GM12891 (cell line): Measurements from ENCODE around the gene SLC25A26.

Experiments used
- PAX5 ChIP-seq: IDR thresholded peaks from 2 replicates; pipeline ENCODE4 v1.6.1; 2011; ENCODE audit warnings: low read length, moderate library complexity, mild to moderate bottlenecking; ENCODE audit not compliant: insufficient read depth, severe bottlenecking
- POLR2A ChIP-seq: IDR thresholded peaks from 2 replicates; pipeline ENCODE4 v1.6.1; 2011; ENCODE audit warnings: low read depth, low read length, control low read depth
- POLR2AphosphoS5 ChIP-seq: IDR thresholded peaks from 2 replicates; pipeline ENCODE4 v1.6.1; 2011; ENCODE audit warnings: low read depth, low read length, control low read depth
- POU2F2 ChIP-seq: IDR thresholded peaks from 2 replicates; pipeline ENCODE4 v1.6.1; 2011; ENCODE audit warnings: low read depth, mild to moderate bottlenecking, control low read depth, low read length, moderate library complexity
- TAF1 ChIP-seq: IDR thresholded peaks from 2 replicates; pipeline ENCODE4 v1.6.1; 2011; ENCODE audit warnings: low read depth, low read length, control low read depth

DNA sequence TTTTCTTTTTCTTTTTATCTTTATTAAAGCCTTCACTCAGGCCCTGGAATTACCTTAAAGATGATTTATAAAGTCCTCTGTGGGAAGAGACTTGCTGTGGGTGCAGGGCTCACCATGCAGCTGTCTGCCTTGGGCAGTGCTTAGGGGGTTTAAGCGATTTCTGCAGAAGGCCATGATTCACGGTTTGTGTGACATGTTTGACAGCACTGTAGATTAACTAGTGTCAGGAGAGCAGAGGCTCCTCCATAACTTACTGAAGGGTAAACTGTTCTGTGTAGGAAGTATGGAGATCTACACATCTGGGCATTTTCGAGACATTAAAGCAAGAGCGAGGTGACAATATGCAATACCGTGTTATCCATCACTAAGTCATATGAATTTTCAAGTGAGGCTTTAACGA is 142.3 kb downstream of the SLC25A26 start:
- no peak for TF ChIP-seq POLR2AphosphoS5
- TF ChIP-seq TAF1 = no peak
- no peak for TF ChIP-seq POLR2A
- no peak for TF ChIP-seq PAX5
- TF ChIP-seq POU2F2 = no peak
